ENCODE results near the gene KCND2. TPM values are rescaled to one million over a fixed set of nuclear protein-coding genes. Genes with fewer than 3 reads are reported as not detected.

KCND2 gene
- total and polyA plus RNA-seq, 2 of the 4 experiments (the other 2 are of a cell fraction) = under 0.01 TPM; not detected in 1

GRCh38 chr7:120700796-120701195 is 427.8 kb downstream of the KCND2 start:
- dilution Hi-C loops (cut with HindIII; ENCODE audit: low sequenced_read_pairs, unreplicated experiment) (no loop called here), in situ Hi-C loops (cut with MboI; ENCODE audit: low sequenced_read_pairs) (no loop called here), intact Hi-C loops (cut with micrococcal nuclease) (no loop called here)
- no peaks in the 10 kb centered on the region for H3K4me1 ChIP-seq (ENCODE audit: control insufficient read depth, insufficient read depth, low read length)
- no peak overlapping the region for H3K27ac ChIP-seq (ENCODE audit: insufficient read depth, low read length)
- H3K79me1 ChIP-seq (ENCODE audit: low read depth in 1 of 2, low read length in 2 of 2) = no peaks in the 10 kb centered on the region
- H2AK9ac ChIP-seq (replicated peaks; ENCODE audit: low read depth, low read length, poor library complexity) = no peak overlapping the region
- H3K9ac ChIP-seq (ENCODE audit: low read depth, low read length) = no peak overlapping the region
- no peaks in the 10 kb centered on the region for H3K9me1 ChIP-seq (ENCODE audit: insufficient read depth, low read length)
- no peaks in the 10 kb centered on the region for H3K27me3 ChIP-seq (ENCODE audit: control insufficient read depth, insufficient read depth, low read length)
- no peak overlapping the region for H4K91ac ChIP-seq (ENCODE audit: insufficient read depth, low read depth, low read length)
- H2BK120ac ChIP-seq (ENCODE audit: low read depth, low read length) = no peak overlapping the region
- TF ChIP-seq RAD21 (IDR thresholded peaks at IDR 0.05; ENCODE audit: low read length) = no peak
- no peak for TF ChIP-seq SMC3 (IDR thresholded peaks at IDR 0.05; ENCODE audit: low read depth, low read length)
- TF ChIP-seq RCOR1 (IDR thresholded peaks at IDR 0.05; ENCODE audit: insufficient replicate concordance, low read length) = no peak
- no peak for TF ChIP-seq MXI1 (IDR thresholded peaks at IDR 0.05; ENCODE audit: borderline replicate concordance, low read depth, low read length)
- no peak for TF ChIP-seq FOS (IDR thresholded peaks at IDR 0.05; ENCODE audit: low read depth, low read length)
- TF ChIP-seq BHLHE40 (IDR thresholded peaks at IDR 0.05; ENCODE audit: low read depth, low read length) = no peak
- no peak for TF ChIP-seq MAZ (IDR thresholded peaks at IDR 0.05; ENCODE audit: borderline replicate concordance, low read depth, low read length)
- TF ChIP-seq RFX5 (IDR thresholded peaks at IDR 0.05; ENCODE audit: low read depth, low read length) = no peak
- TF ChIP-seq, protein P1, sequence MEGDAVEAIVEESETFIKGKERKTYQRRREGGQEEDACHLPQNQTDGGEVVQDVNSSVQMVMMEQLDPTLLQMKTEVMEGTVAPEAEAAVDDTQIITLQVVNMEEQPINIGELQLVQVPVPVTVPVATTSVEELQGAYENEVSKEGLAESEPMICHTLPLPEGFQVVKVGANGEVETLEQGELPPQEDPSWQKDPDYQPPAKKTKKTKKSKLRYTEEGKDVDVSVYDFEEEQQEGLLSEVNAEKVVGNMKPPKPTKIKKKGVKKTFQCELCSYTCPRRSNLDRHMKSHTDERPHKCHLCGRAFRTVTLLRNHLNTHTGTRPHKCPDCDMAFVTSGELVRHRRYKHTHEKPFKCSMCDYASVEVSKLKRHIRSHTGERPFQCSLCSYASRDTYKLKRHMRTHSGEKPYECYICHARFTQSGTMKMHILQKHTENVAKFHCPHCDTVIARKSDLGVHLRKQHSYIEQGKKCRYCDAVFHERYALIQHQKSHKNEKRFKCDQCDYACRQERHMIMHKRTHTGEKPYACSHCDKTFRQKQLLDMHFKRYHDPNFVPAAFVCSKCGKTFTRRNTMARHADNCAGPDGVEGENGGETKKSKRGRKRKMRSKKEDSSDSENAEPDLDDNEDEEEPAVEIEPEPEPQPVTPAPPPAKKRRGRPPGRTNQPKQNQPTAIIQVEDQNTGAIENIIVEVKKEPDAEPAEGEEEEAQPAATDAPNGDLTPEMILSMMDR (conservative IDR thresholded peaks at IDR 0.05; ENCODE audit: low read depth, low read length) = no peak
- no peak for TF ChIP-seq CHD1 (IDR thresholded peaks at IDR 0.05; ENCODE audit: low read depth, low read length)
- no peak for TF ChIP-seq ELK1 (IDR thresholded peaks at IDR 0.05; ENCODE audit: borderline replicate concordance, low read depth, low read length)
- TF ChIP-seq, protein P2, sequence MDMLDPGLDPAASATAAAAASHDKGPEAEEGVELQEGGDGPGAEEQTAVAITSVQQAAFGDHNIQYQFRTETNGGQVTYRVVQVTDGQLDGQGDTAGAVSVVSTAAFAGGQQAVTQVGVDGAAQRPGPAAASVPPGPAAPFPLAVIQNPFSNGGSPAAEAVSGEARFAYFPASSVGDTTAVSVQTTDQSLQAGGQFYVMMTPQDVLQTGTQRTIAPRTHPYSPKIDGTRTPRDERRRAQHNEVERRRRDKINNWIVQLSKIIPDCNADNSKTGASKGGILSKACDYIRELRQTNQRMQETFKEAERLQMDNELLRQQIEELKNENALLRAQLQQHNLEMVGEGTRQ (IDR thresholded peaks at IDR 0.05; ENCODE audit: low read depth, low read length) = no peak
- TF ChIP-seq MAFK (IDR thresholded peaks at IDR 0.05; ENCODE audit: low read depth, low read length) = no peak
- TF ChIP-seq CEBPB (IDR thresholded peaks at IDR 0.05; ENCODE audit: low read depth, low read length) = no peak
- no peak overlapping the region for H4K8ac ChIP-seq (ENCODE audit: low read depth in 2 of 2, low read length in 2 of 2)
- no peak overlapping the region for H3K14ac ChIP-seq (replicated peaks; ENCODE audit: low read depth, low read length)
- H2AFZ ChIP-seq (replicated peaks; ENCODE audit: low read length, poor library complexity) = no peak overlapping the region
- no peak overlapping the region for H2AK5ac ChIP-seq (ENCODE audit: low read depth, low read length)
- ATAC-seq (ENCODE audit: low read depth) = no peak
- CTCF ChIA-PET = interaction anchor here (1.6 kb wide), 1 partner anchor 29 kb away, joined by 3 read pairs; no protein-coding TSS in a partner anchor
- H2BK5ac ChIP-seq (ENCODE audit: low read depth, low read length, poor library complexity, severe bottlenecking) = no peak overlapping the region
- no peak for DNase-seq
- H3K36me3 ChIP-seq (ENCODE audit: control insufficient read depth, insufficient read depth, low read length) = no peaks in the 10 kb centered on the region
- no peak overlapping the region for H3K56ac ChIP-seq (ENCODE audit: extremely low read depth, insufficient read depth, low read length)
- no CpG with 5 or more reads among the region's 2 CpGs for WGBS, 2 experiments (ENCODE audit: extremely low coverage in 2 of 2, insufficient read length in 1 of 2)
- H4K5ac ChIP-seq (ENCODE audit: low read depth, low read length) = no peak overlapping the region
- no peak overlapping the region for H3K4me3 ChIP-seq (ENCODE audit: insufficient read depth, low read depth, low read length)
- no peaks in the 10 kb centered on the region for H3K9me3 ChIP-seq (ENCODE audit: control insufficient read depth, insufficient read depth, low read length)
- H4K20me1 ChIP-seq (ENCODE audit: insufficient read depth, low read length) = no peaks in the 10 kb centered on the region
- BruUV-seq (replicated peaks) = no TSS peak
- H3K23ac ChIP-seq (ENCODE audit: low read depth, low read length) = no peak overlapping the region
- POLR2A ChIA-PET (ENCODE audit: unreplicated experiment) = interaction anchor here (0.6 kb wide), 1 partner anchor 227 kb away, joined by 4 read pairs; no protein-coding TSS in a partner anchor
- H3K4me2 ChIP-seq (ENCODE audit: low read depth, low read length) = no peak overlapping the region
- no peak overlapping the region for H2BK20ac ChIP-seq (ENCODE audit: low read depth, low read length)
- no peak overlapping the region for H3K4ac ChIP-seq (ENCODE audit: low read depth, low read length)
- H3K18ac ChIP-seq (ENCODE audit: low read depth, low read length) = no peak overlapping the region
- H2BK15ac ChIP-seq (ENCODE audit: low read depth, low read length) = no peak overlapping the region
